Measurements from ENCODE around the gene HMGN4.

- TF ChIP-seq CTCF (IDR thresholded peaks at IDR 0.05) (no peak), POLR2A (IDR thresholded peaks at IDR 0.05) (no peak)
Measured at GRCh38 chr6:26519359-26519758, 18.8 kb upstream of the HMGN4 start.
